UCSD-AML1 (cell line): ENCODE data around the gene TMEM229B.
A peak's percentile ranks its signal among the peaks of the same experiment; 100 is the strongest.

Source experiments
- DNase-seq: peaks from one replicate; lab custom pipeline; 2025; ENCODE audit not compliant: unreplicated experiment; lab: John Stamatoyannopoulos, UW

The TMEM229B gene

DNA sequence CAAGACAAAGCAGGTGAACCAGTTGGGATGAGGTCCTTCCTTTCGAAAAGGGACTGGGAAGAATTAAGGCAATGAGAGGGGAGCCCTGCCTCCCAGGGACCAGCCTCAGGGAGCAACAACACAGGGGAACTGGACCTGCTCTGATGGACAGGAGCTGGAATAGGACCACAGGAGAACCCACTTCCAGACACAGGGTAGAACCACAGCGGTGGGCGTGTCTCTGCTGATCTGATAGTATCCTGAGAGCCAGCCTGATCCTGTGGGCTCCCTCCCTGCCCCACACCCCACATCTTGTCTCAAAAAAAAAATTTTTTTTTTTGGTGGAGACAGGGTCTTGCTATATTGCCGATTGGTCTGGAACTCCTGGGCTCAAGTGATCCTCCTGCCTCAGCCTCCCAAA lies 62.9 kb downstream of the TMEM229B start:
- no peak for DNase-seq

GRCh38 chr14:67424539-67424938 lies 64.0 kb downstream of the TMEM229B start:
- DNase-seq = peak; percentile 26

DNA sequence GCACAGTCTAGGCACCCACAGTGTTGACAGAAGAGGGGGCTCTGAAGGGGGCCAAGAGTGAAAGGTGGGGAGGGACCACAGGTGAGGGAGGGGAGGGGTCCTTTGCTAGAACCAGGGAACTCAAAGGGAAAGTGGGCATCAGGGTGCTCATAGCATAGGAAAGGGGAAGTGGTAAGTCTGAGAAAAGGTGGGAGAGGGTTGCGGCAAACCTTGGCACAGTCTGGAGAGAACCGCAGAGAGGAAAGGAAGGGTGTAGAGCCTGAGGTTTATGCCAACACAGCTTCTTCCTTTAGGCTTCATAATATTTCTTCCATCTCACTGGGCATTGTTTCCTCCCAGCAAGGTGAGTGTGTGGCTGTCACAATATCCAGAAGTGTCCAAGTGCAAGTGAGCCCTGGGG lies 65.1 kb downstream of the TMEM229B start:
- DNase-seq = peak; percentile 59

GRCh38 chr14:67421356-67422224 lies 66.9 kb downstream of the TMEM229B start:
- no peak for DNase-seq
